ENCODE measurements around the gene DGKI.

DGKI gene

GRCh38 chr7:137590071-137590755 is 256.6 kb downstream of the DGKI start:
- DNase-seq (ENCODE audit: low read depth, low spot score) = no peak
- no peak overlapping the region for H3K4me3 ChIP-seq (ENCODE audit: insufficient read length, low read depth)
- H3K9ac ChIP-seq (ENCODE audit: insufficient read length, low read depth) = no peak overlapping the region
- H3K4me1 ChIP-seq (ENCODE audit: insufficient read depth, insufficient read length) = no peaks in the 10 kb centered on the region
- TF ChIP-seq SUZ12 (IDR thresholded peaks at IDR 0.05; ENCODE audit: extremely low read depth, insufficient read depth, insufficient read length) (no peak), YY1 (IDR thresholded peaks at IDR 0.05; ENCODE audit: insufficient read depth, insufficient read length) (no peak), ZNF274 (IDR thresholded peaks at IDR 0.05; ENCODE audit: low read depth, low read length) (no peak)
- H3K36me3 ChIP-seq (ENCODE audit: insufficient read depth, insufficient read length, low read length) = no peaks in the 10 kb centered on the region
- no peaks in the 10 kb centered on the region for H3K9me3 ChIP-seq (ENCODE audit: insufficient read depth, low read length)
- H3K27me3 ChIP-seq (ENCODE audit: insufficient read depth, insufficient read length) = no peaks in the 10 kb centered on the region

GRCh38 chr7:137587326-137587725 is 259.4 kb downstream of the DGKI start:
- no peaks in the 10 kb centered on the region for H3K27me3 ChIP-seq (ENCODE audit: insufficient read depth, insufficient read length)
- no peak overlapping the region for H3K9ac ChIP-seq (ENCODE audit: insufficient read length, low read depth)
- H3K4me3 ChIP-seq (ENCODE audit: insufficient read length, low read depth) = no peak overlapping the region
- no peaks in the 10 kb centered on the region for H3K4me1 ChIP-seq (ENCODE audit: insufficient read depth, insufficient read length)
- DNase-seq (ENCODE audit: low read depth, low spot score) = no peak
- no peaks in the 10 kb centered on the region for H3K36me3 ChIP-seq (ENCODE audit: insufficient read depth, insufficient read length, low read length)
- TF ChIP-seq SUZ12 (IDR thresholded peaks at IDR 0.05; ENCODE audit: extremely low read depth, insufficient read depth, insufficient read length) (no peak), ZNF274 (IDR thresholded peaks at IDR 0.05; ENCODE audit: low read depth, low read length) (no peak), YY1 (IDR thresholded peaks at IDR 0.05; ENCODE audit: insufficient read depth, insufficient read length) (no peak)
- no peaks in the 10 kb centered on the region for H3K9me3 ChIP-seq (ENCODE audit: insufficient read depth, low read length)

DNA sequence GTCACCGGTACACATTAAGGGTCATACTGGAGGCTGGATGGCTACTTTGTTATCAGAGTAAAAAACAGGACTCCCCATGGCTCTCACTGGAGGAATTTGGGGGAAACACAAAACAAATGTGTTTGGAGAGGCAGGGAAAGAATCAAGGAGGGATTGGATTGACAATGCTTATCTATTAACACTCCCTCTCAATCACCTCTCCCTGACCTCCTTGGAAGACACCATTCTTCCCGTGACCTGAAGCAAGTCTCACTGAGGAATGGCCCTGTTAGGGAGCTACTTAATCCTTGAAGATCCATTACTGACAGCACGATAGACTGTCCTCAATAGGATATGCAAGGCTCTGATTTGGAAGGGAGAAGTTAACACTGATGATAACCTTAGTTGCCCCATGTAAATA is 261.2 kb downstream of the DGKI start:
- no peak overlapping the region for H3K4me3 ChIP-seq (ENCODE audit: insufficient read length, low read depth)
- TF ChIP-seq SUZ12 (IDR thresholded peaks at IDR 0.05; ENCODE audit: extremely low read depth, insufficient read depth, insufficient read length) (no peak), ZNF274 (IDR thresholded peaks at IDR 0.05; ENCODE audit: low read depth, low read length) (no peak)
- H3K27me3 ChIP-seq (ENCODE audit: insufficient read depth, insufficient read length) = no peaks in the 10 kb centered on the region
- H3K9ac ChIP-seq (ENCODE audit: insufficient read length, low read depth) = no peak overlapping the region
- DNase-seq (ENCODE audit: low read depth, low spot score) = no peak
- no peaks in the 10 kb centered on the region for H3K36me3 ChIP-seq (ENCODE audit: insufficient read depth, insufficient read length, low read length)
- no peaks in the 10 kb centered on the region for H3K4me1 ChIP-seq (ENCODE audit: insufficient read depth, insufficient read length)
- no peaks in the 10 kb centered on the region for H3K9me3 ChIP-seq (ENCODE audit: insufficient read depth, low read length)

DNA sequence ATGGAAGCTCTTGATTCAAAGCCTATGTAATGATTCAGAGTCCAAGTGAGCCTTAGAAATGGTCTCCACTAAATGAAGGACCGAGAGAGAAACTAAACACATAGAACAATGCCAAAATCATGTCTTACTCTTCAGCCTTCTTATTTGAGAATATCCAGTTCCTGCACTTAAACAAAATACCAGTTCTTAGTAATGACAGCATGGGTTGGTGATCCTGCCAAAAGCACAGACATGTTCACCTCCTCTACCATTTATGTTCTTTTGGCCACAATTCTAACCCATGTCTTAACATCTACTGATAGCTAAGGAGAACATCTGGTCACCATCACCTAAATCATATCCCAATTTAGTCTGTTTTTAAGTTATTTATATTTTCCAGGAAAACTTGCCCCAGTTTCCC is 263.6 kb downstream of the DGKI start:
- TF ChIP-seq ZNF274 (IDR thresholded peaks at IDR 0.05; ENCODE audit: low read depth, low read length) = no peak
- TF ChIP-seq YY1 (IDR thresholded peaks at IDR 0.05; ENCODE audit: insufficient read depth, insufficient read length) = no peak
- TF ChIP-seq SUZ12 (IDR thresholded peaks at IDR 0.05; ENCODE audit: extremely low read depth, insufficient read depth, insufficient read length) = no peak
- no peaks in the 10 kb centered on the region for H3K27me3 ChIP-seq (ENCODE audit: insufficient read depth, insufficient read length)
- H3K4me1 ChIP-seq (ENCODE audit: insufficient read depth, insufficient read length) = no peaks in the 10 kb centered on the region
- no peak for DNase-seq (ENCODE audit: low read depth, low spot score)
- H3K4me3 ChIP-seq (ENCODE audit: insufficient read length, low read depth) = no peak overlapping the region
- H3K36me3 ChIP-seq (ENCODE audit: insufficient read depth, insufficient read length, low read length) = no peaks in the 10 kb centered on the region
- H3K9ac ChIP-seq (ENCODE audit: insufficient read length, low read depth) = no peak overlapping the region
- no peaks in the 10 kb centered on the region for H3K9me3 ChIP-seq (ENCODE audit: insufficient read depth, low read length)

DNA sequence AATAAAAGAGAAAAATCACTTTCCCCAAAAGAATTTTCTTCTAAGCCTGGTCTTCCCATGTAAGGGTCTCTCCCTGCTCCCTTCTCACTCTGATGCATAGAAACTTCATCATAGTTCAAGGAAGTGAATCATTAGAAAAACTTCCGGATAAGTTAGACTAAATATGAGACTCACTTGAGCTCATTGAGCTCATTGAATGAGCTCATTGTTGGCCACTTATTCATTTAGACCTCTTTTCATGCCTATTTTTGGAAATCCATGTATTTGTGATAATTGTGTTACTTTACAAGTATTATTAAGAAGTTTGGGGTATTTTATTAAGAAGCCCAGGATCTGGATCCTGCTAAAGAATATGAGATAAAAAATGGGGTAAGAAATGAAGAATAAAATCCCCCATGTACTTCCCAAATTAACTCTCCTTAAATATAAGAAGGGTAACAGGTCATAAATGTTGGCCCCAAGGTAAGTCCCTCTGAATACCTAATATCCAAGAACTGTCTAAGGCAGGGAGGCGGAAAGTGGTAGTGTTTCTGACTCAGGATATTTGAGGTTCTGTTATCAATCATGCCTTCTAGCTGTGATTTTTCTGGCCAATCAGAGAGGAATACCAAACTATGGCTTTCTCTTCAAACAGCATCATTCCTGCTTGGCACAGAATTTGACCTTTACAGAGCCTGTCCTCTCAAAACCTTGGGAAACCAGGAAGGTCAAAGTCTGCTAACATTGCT is 266.7 kb downstream of the DGKI start:
- Histone ChIP-seq H3K9me3 (ENCODE audit: insufficient read depth, low read length) (no peaks in the 10 kb centered on the region), H3K9ac (ENCODE audit: insufficient read length, low read depth) (no peak overlapping the region), H3K4me3 (ENCODE audit: insufficient read length, low read depth) (no peak overlapping the region), H3K4me1 (ENCODE audit: insufficient read depth, insufficient read length) (no peaks in the 10 kb centered on the region), H3K36me3 (ENCODE audit: insufficient read depth, insufficient read length, low read length) (no peaks in the 10 kb centered on the region), H3K27me3 (ENCODE audit: insufficient read depth, insufficient read length) (no peaks in the 10 kb centered on the region)
- no peak for DNase-seq (ENCODE audit: low read depth, low spot score)
- no peak for TF ChIP-seq ZNF274 (IDR thresholded peaks at IDR 0.05; ENCODE audit: low read depth, low read length)
- TF ChIP-seq YY1 (IDR thresholded peaks at IDR 0.05; ENCODE audit: insufficient read depth, insufficient read length) = no peak
- no peak for TF ChIP-seq SUZ12 (IDR thresholded peaks at IDR 0.05; ENCODE audit: extremely low read depth, insufficient read depth, insufficient read length)

- TF ChIP-seq ZNF274 (IDR thresholded peaks at IDR 0.05; ENCODE audit: low read depth, low read length) (no peak), SUZ12 (IDR thresholded peaks at IDR 0.05; ENCODE audit: extremely low read depth, insufficient read depth, insufficient read length) (no peak), YY1 (IDR thresholded peaks at IDR 0.05; ENCODE audit: insufficient read depth, insufficient read length) (no peak)
- no peak overlapping the region for H3K9ac ChIP-seq (ENCODE audit: insufficient read length, low read depth)
- no peak overlapping the region for H3K4me3 ChIP-seq (ENCODE audit: insufficient read length, low read depth)
- no peaks in the 10 kb centered on the region for H3K4me1 ChIP-seq (ENCODE audit: insufficient read depth, insufficient read length)
- no peaks in the 10 kb centered on the region for H3K36me3 ChIP-seq (ENCODE audit: insufficient read depth, insufficient read length, low read length)
- no peaks in the 10 kb centered on the region for H3K27me3 ChIP-seq (ENCODE audit: insufficient read depth, insufficient read length)
- no peak for DNase-seq (ENCODE audit: low read depth, low spot score)
- no peaks in the 10 kb centered on the region for H3K9me3 ChIP-seq (ENCODE audit: insufficient read depth, low read length)
Measured at GRCh38 chr7:137578541-137578940, 268.2 kb downstream of the DGKI start.

DNA sequence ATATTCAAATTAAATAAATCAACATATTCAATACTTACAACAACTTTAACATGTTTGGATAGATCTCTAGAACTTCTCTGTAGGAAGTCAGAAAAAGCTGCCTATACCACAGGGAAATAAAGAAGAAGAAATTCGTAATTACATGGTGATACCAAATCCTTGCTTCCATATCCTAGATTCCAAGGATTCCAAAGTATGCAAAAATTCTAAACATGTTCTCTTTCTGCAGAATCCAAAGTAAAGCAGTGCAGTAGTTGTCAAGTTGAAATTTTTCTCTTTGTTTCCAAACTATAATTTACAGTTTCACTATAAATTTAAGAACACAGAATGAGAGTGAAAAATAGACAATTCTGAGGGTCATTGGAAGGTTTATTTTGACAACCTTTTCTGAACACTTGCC is 269.6 kb downstream of the DGKI start:
- Histone ChIP-seq H3K36me3 (ENCODE audit: insufficient read depth, insufficient read length, low read length) (no peaks in the 10 kb centered on the region), H3K9ac (ENCODE audit: insufficient read length, low read depth) (no peak overlapping the region), H3K4me1 (ENCODE audit: insufficient read depth, insufficient read length) (no peaks in the 10 kb centered on the region), H3K9me3 (ENCODE audit: insufficient read depth, low read length) (no peaks in the 10 kb centered on the region), H3K27me3 (ENCODE audit: insufficient read depth, insufficient read length) (no peaks in the 10 kb centered on the region), H3K4me3 (ENCODE audit: insufficient read length, low read depth) (no peak overlapping the region)
- TF ChIP-seq SUZ12 (IDR thresholded peaks at IDR 0.05; ENCODE audit: extremely low read depth, insufficient read depth, insufficient read length) (no peak), ZNF274 (IDR thresholded peaks at IDR 0.05; ENCODE audit: low read depth, low read length) (no peak), YY1 (IDR thresholded peaks at IDR 0.05; ENCODE audit: insufficient read depth, insufficient read length) (no peak)
- no peak for DNase-seq (ENCODE audit: low read depth, low spot score)

All from NT2/D1 (cell line).